AG04450 (cell line): Measurements from ENCODE around the gene RGS12. TPM values are rescaled to one million over a fixed set of nuclear protein-coding genes. Genes with fewer than 3 reads are reported as not detected.

Source experiments
- CTCF ChIA-PET: fragments of 300-600, 350-600 bp; formaldehyde crosslinking; extraction: SDS; loops from one replicate; lab custom pipeline; 2022; ENCODE audit warnings: antibody characterized with exemption, inconsistent platforms; lab: Charles Lee
- POLR2A ChIA-PET: fragments of 350-600 bp; formaldehyde crosslinking; extraction: SDS; loops from one replicate; lab custom pipeline; 2021; ENCODE audit warnings: antibody characterized with exemption, inconsistent platforms; lab: Yijun Ruan, JAX
- DNase-seq: peaks from one replicate; pipeline ENCODE4 v3.0.0-alpha.2; 2011; ENCODE audit warnings: low read depth, low spot score
- H3K27ac ChIP-seq: one replicate; pipeline ENCODE4 v1.5.1; 2012; ENCODE audit warnings: low read depth, low read length, control low read depth
- H3K27me3 ChIP-seq: one replicate; pipeline ENCODE4 v1.6.0; 2012; ENCODE audit warnings: low read length; ENCODE audit not compliant: control insufficient read depth, insufficient read depth
- H3K4me3 ChIP-seq: 2 replicates; pipeline ENCODE4 v1.5.1; 2011; ENCODE audit warnings: mild to moderate bottlenecking, low read depth, low read length, control low read depth
- H3K9me3 ChIP-seq: 2 replicates; pipeline ENCODE4 v1.5.1; 2012; ENCODE audit warnings: low read length; ENCODE audit not compliant: control insufficient read depth, insufficient read depth
- CTCF ChIP-seq: IDR thresholded peaks from 2 replicates; pipeline ENCODE4 v1.5.1; 2011; ENCODE audit warnings: low read depth, low read length, control low read depth, inconsistent platforms
- polyA plus RNA-seq: library from polyadenylated mRNA; depleted of rRNA; stranded (reverse); fragments of >200 nt; gene quantifications from 2 replicates; pipeline ENCODE4 v1.2.3, GENCODE V29; 2011

The RGS12 gene
- polyA plus RNA-seq, 1 experiment = 12.5 TPM

- CTCF ChIA-PET = no interaction called here
- no peaks in the 10 kb centered on the region for H3K27me3 ChIP-seq
- no peak for DNase-seq
- no peak overlapping the region for H3K4me3 ChIP-seq
- H3K9me3 ChIP-seq = no peaks in the 10 kb centered on the region; the same call in 1 of the 2 replicates
- H3K27ac ChIP-seq = no peak overlapping the region
- POLR2A ChIA-PET = no interaction called here
- TF ChIP-seq CTCF = no peak
Observed at GRCh38 chr4:3317656-3318211, 24.9 kb downstream of the RGS12 start.

- Histone ChIP-seq H3K4me3 (no peak overlapping the region), H3K27me3 (no peaks in the 10 kb centered on the region), H3K9me3 (no peaks in the 10 kb centered on the region; the same call in 1 of the 2 replicates), H3K27ac (no peak overlapping the region)
- ChIA-PET CTCF (no interaction called here), POLR2A (interaction anchor here (0.5 kb wide), 1 partner anchor 77 kb away, joined by 3 read pairs; no protein-coding TSS in a partner anchor)
- no peak for TF ChIP-seq CTCF
- DNase-seq = no peak
Observed at GRCh38 chr4:3318561-3319021, 25.8 kb downstream of the RGS12 start.

GRCh38 chr4:3320361-3321023 is 27.7 kb downstream of the RGS12 start:
- ChIA-PET POLR2A (no interaction called here), CTCF (interaction anchor here (1.3 kb wide), 1 partner anchor 26 kb away, joined by 3 read pairs; no protein-coding TSS in a partner anchor)
- no peak for DNase-seq
- H3K27ac ChIP-seq = no peak overlapping the region
- H3K4me3 ChIP-seq = no peak overlapping the region
- peaks cover 3% of the 10 kb centered on the region; the same call in 1 of the 2 replicates for H3K9me3 ChIP-seq
- no peak for TF ChIP-seq CTCF
- no peaks in the 10 kb centered on the region for H3K27me3 ChIP-seq

- no peaks in the 10 kb centered on the region for H3K27me3 ChIP-seq
- POLR2A ChIA-PET = no interaction called here
- H3K4me3 ChIP-seq = no peak overlapping the region
- TF ChIP-seq CTCF = no peak
- DNase-seq = no peak
- peaks cover 3% of the 10 kb centered on the region; the same call in 1 of the 2 replicates for H3K9me3 ChIP-seq
- H3K27ac ChIP-seq = no peak overlapping the region
- CTCF ChIA-PET = interaction anchor here (1.2 to 1.3 kb wide), 2 partner anchors 25 to 214 kb away, joined by 3 read pairs; no protein-coding TSS in a partner anchor
Observed at GRCh38 chr4:3321295-3321889, 28.6 kb downstream of the RGS12 start.
